ENCODE data around the gene AGTRAP. TPM values are rescaled to one million over a fixed set of nuclear protein-coding genes. Genes with fewer than 3 reads are reported as not detected.

AGTRAP gene
- polyA plus RNA-seq, 3 donors: 420 to 938 (median 842) TPM

GRCh38 chr1:11700601-11701467, 35.1 kb upstream of the AGTRAP start:
- H3K27me3 ChIP-seq (ENCODE audit: control insufficient read depth in 2 of 2, insufficient read depth in 2 of 2, low read length in 2 of 2): peaks cover 0 to 25% of the 10 kb centered on the region in 2 donors
- no peak for DNase-seq
- WGBS (ENCODE audit: insufficient coverage): 38% methylated on average over 17 of the region's 34 CpGs
- Mint-ChIP-seq H3K4me1 (no peaks in the 10 kb centered on the region), H3K27me3 (ENCODE audit: low read depth in 3 of 3) (peaks cover 25 to 51% (median 36%) of the 10 kb centered on the region in 3 donors), H3K27ac (no peak overlapping the region), H3K36me3 (no peaks in the 10 kb centered on the region), H3K4me3 (no peak overlapping the region), H3K9me3 (peaks cover 0 to 3% (median 0%) of the 10 kb centered on the region in 7 donors)
- no peaks in the 10 kb centered on the region for H3K79me2 ChIP-seq (ENCODE audit: insufficient read depth, low read length)
- H3K4me1 ChIP-seq (ENCODE audit: control insufficient read depth in 1 of 2, insufficient read depth in 2 of 2, low read length in 2 of 2): no peaks in the 10 kb centered on the region
- no peaks in the 10 kb centered on the region for H3K36me3 ChIP-seq (replicated peaks in 1 of 2; ENCODE audit: control insufficient read depth in 1 of 2, insufficient read depth in 2 of 2, low read length in 2 of 2)
- no peak overlapping the region for H3K4me3 ChIP-seq (replicated peaks in 1 of 3; ENCODE audit: low read depth in 2 of 3, low read length in 3 of 3)
- no peaks in the 10 kb centered on the region for H3K9me3 ChIP-seq (replicated peaks in 1 of 2; ENCODE audit: control insufficient read depth in 1 of 2, insufficient read depth in 1 of 2, low read length in 2 of 2)
- TF ChIP-seq CTCF (IDR thresholded peaks at IDR 0.05): no peak
- no peak overlapping the region for H3K4me2 ChIP-seq (replicated peaks; ENCODE audit: extremely low read depth, low read length, poor library complexity, severe bottlenecking)
- no peak overlapping the region for H3K9ac ChIP-seq (ENCODE audit: insufficient read depth, low read length, poor library complexity, severe bottlenecking)
- H4K20me1 ChIP-seq (ENCODE audit: insufficient read depth, low read length): no peaks in the 10 kb centered on the region
- no peak overlapping the region for H2AFZ ChIP-seq (ENCODE audit: insufficient read depth, low read depth, low read length, poor library complexity, severe bottlenecking)
- intact Hi-C loops (cut with micrococcal nuclease): no loop called here
- H3K27ac ChIP-seq (ENCODE audit: low read depth in 1 of 2, low read length in 2 of 2): no peak overlapping the region

GRCh38 chr1:11701551-11701961, 34.4 kb upstream of the AGTRAP start:
- no peaks in the 10 kb centered on the region for H3K36me3 Mint-ChIP-seq
- H3K9me3 Mint-ChIP-seq: peaks cover 0 to 3% (median 0%) of the 10 kb centered on the region in 7 donors
- Histone ChIP-seq H3K4me1 (ENCODE audit: control insufficient read depth in 1 of 2, insufficient read depth in 2 of 2, low read length in 2 of 2) (no peaks in the 10 kb centered on the region), H3K4me2 (replicated peaks; ENCODE audit: extremely low read depth, low read length, poor library complexity, severe bottlenecking) (no peak overlapping the region), H3K36me3 (replicated peaks in 1 of 2; ENCODE audit: control insufficient read depth in 1 of 2, insufficient read depth in 2 of 2, low read length in 2 of 2) (no peaks in the 10 kb centered on the region), H3K4me3 (replicated peaks in 1 of 3; ENCODE audit: low read depth in 2 of 3, low read length in 3 of 3) (no peak overlapping the region), H3K27me3 (ENCODE audit: control insufficient read depth in 2 of 2, insufficient read depth in 2 of 2, low read length in 2 of 2) (peaks cover 0 to 25% of the 10 kb centered on the region in 2 donors), H4K20me1 (ENCODE audit: insufficient read depth, low read length) (no peaks in the 10 kb centered on the region), H3K27ac (ENCODE audit: low read depth in 1 of 2, low read length in 2 of 2) (no peak overlapping the region), H3K79me2 (ENCODE audit: insufficient read depth, low read length) (no peaks in the 10 kb centered on the region), H2AFZ (ENCODE audit: insufficient read depth, low read depth, low read length, poor library complexity, severe bottlenecking) (no peak overlapping the region), H3K9me3 (replicated peaks in 1 of 2; ENCODE audit: control insufficient read depth in 1 of 2, insufficient read depth in 1 of 2, low read length in 2 of 2) (no peaks in the 10 kb centered on the region), H3K9ac (ENCODE audit: insufficient read depth, low read length, poor library complexity, severe bottlenecking) (no peak overlapping the region)
- intact Hi-C loops (cut with micrococcal nuclease): no loop called here
- H3K27me3 Mint-ChIP-seq (ENCODE audit: low read depth in 3 of 3): peaks cover 22 to 46% (median 32%) of the 10 kb centered on the region in 3 donors
- H3K27ac Mint-ChIP-seq: no peak overlapping the region
- TF ChIP-seq CTCF (IDR thresholded peaks at IDR 0.05): no peak
- WGBS (ENCODE audit: insufficient coverage): 73% methylated on average over 15 of the region's 15 CpGs
- no peaks in the 10 kb centered on the region for H3K4me1 Mint-ChIP-seq
- DNase-seq: no peak
- H3K4me3 Mint-ChIP-seq: no peak overlapping the region

Data from CD14-positive monocyte (primary cell).